Lung (tissue), 12 donors: ENCODE measurements around the gene CEP20. TPM values are rescaled to one million over a fixed set of nuclear protein-coding genes. Genes with fewer than 3 reads are reported as not detected.

ENCODE experiments used
- ATAC-seq: fragments of 200-7000 bp; cut with Tn5 transposase; one replicate; pipeline ENCODE4 v1.9.1; 2020; ENCODE audit warnings: moderate number of reproducible peaks; ENCODE audit not compliant: insufficient read depth, low FRiP score
- DNase-seq, 3 donors: peaks; one replicate each; pipeline ENCODE4 v3.0.0-alpha.2; 2013 to 2017
- H3K27ac ChIP-seq, 2 donors: one replicate each; pipeline ENCODE4 v1.5.1; 2013; ENCODE audit warnings: mild to moderate bottlenecking in 2 of 2, moderate library complexity in 2 of 2, control low read depth in 1 of 2, inconsistent platforms in 1 of 2, low read depth in 1 of 2, low read length in 1 of 2
- H3K27me3 ChIP-seq, 3 donors: one replicate each; pipeline ENCODE4 v1.5.1; 2013; ENCODE audit warnings: low read length in 2 of 3; ENCODE audit not compliant: control insufficient read depth in 3 of 3, insufficient read depth in 3 of 3
- H3K36me3 ChIP-seq, 4 donors: one replicate each; pipeline ENCODE4 v1.5.1; 2013; ENCODE audit warnings: low read length in 4 of 4, mild to moderate bottlenecking in 1 of 4, moderate library complexity in 1 of 4; ENCODE audit not compliant: control insufficient read depth in 4 of 4, insufficient read depth in 4 of 4
- H3K4me1 ChIP-seq, 5 donors: one replicate each; pipeline ENCODE4 v1.5.1; 2013; ENCODE audit warnings: low read length in 5 of 5, mild to moderate bottlenecking in 2 of 5, moderate library complexity in 1 of 5; ENCODE audit not compliant: control insufficient read depth in 5 of 5, insufficient read depth in 5 of 5
- H3K4me3 ChIP-seq: one replicate; pipeline ENCODE4 v1.5.1; 2013; ENCODE audit warnings: mild to moderate bottlenecking, control low read depth, moderate library complexity
- H3K9ac ChIP-seq, 2 donors: one replicate each; pipeline ENCODE4 v1.5.1; 2013; ENCODE audit warnings: low read length in 2 of 2, control low read depth in 1 of 2; ENCODE audit not compliant: insufficient read depth in 1 of 2
- H3K9me3 ChIP-seq, 4 donors: one replicate each; pipeline ENCODE4 v1.5.1; 2013; ENCODE audit warnings: low read length in 3 of 4, mild to moderate bottlenecking in 1 of 4, moderate library complexity in 1 of 4; ENCODE audit not compliant: control insufficient read depth in 4 of 4, insufficient read depth in 3 of 4
- CTCF ChIP-seq: IDR thresholded peaks from 2 replicates; pipeline ENCODE4 v1.5.1; 2012; ENCODE audit warnings: mild to moderate bottlenecking; ENCODE audit errors: control extremely low read depth, extremely low read depth
- WGBS, 2 donors: extraction: QIAGEN DNeasy Blood & Tissue Kit; methylation state at CpG; one replicate each; pipeline ENCODE4 v1.1.7; 2013; 5-methylcytosine and 5-hydroxymethylcytosine counted together
- polyA plus RNA-seq, 2 donors: library from polyadenylated mRNA; stranded (reverse); fragments of 200-250 nt; gene quantifications; one replicate each; pipeline ENCODE4 v1.2.1, GENCODE V29; 2013
- total RNA-seq, 2 donors: library from RNA; depleted of rRNA in 1 of 2; stranded (reverse); fragments of >200 nt in 1 of 2; gene quantifications; one replicate each; pipeline ENCODE4 v1.2.1, GENCODE V29; 2014 to 2021
- donor health status: control.
- donor health status: control.
- donor health status: Bipolar disorder and iron deficiency.
- donor health status: healthy.
- donor health status: DM: yes; HTN: yes; CAD: no.

The CEP20 gene
- total and polyA plus RNA-seq, 4 donors: 19.0 to 38.5 (median 23.8) TPM

DNA sequence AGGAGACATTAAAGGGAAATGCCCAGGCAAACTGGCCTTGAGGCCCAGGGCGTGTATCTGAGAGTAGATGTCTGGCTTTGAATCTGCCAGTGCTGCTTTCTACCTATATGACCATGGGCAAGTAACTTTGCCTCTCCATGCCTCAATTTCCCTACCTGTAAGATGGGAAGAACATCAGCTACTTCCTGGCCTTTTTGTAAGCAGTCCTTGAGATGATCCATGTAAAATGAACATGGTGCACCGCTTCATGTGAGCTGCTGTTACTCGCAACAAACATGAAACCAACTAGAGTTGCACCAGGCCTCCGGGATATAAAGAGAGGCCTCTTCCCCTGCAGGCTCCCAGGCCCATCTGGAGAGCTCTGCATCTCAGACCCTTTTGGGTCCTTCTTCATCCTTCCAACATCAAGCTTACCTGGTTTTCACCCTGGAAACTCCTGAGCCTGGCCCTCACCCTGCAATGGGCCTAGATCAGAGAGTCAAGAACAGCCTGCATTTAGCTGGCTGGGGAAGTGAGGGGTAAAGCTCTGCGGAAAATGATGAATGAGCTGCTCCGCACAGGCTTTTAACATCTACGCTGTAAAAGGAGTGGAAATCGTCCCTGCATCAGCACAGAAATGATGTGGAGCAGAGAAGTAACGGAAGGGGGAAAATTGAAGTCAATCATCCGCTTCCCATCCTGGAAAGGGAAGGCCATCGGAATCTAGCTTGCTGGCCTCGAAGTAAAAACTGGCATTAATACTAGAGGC, 29.3 kb downstream of the CEP20 start:
- ATAC-seq (no peak), DNase-seq (peak in 1 of 3 donors; percentile 13)
- no peak overlapping the region for H3K4me3 ChIP-seq
- no peak overlapping the region for H3K27ac ChIP-seq
- TF ChIP-seq CTCF: no peak
- H3K36me3 ChIP-seq: no peaks in the 10 kb centered on the region
- 92 to 94% methylated on average over 12 of the region's 12 CpGs for WGBS, 2 donors
- peaks cover 0 to 15% (median 0%) of the 10 kb centered on the region in 5 donors for H3K4me1 ChIP-seq
- H3K9me3 ChIP-seq: no peaks in the 10 kb centered on the region
- H3K9ac ChIP-seq: no peak overlapping the region
- peaks cover 0 to 40% (median 31%) of the 10 kb centered on the region in 3 donors for H3K27me3 ChIP-seq

DNA sequence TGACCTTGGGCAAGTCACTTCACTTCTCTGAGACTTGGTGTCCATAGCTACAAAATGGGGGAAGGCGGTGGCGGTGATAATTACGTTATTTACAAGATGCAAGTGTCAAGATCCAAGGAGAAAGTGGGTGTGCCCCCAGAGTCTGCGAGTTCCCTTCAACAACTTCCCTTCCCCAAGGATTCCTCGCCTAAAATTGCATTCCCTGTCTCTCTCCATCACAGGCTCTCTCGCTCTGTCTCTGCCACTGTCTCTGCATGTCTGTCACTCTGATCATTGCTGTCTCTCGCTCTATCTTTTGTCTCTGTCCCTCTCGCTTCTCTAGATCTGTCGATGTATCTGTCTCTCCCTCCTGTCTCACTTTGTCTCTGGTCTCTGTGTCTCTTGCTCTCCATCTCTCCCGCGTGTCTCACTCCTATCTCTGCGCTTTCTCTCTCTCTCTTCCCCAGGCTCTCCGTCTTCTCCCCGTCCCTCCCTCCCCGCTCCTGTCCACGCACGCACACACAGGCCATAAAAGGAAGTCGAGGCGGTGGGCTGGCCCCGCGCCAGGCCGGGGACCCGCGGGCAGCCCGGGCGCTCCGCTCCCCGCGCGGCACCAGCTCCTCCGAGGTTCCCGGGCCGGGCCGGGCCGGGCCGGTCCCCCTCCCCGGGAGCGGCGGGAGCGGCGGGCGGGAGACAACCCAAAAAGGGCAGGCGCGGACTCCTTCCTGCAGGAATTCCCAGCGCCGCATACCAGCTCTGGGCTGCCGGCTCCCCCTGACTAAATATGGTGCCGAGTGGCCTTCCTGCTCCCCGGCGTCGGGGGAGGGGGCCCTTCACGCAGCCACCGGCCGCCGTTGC, 30.5 kb downstream of the CEP20 start:
- H3K27ac ChIP-seq: peak overlapping the region in 1 of 2 donors; percentile 42
- peaks cover 0 to 41% (median 31%) of the 10 kb centered on the region in 3 donors for H3K27me3 ChIP-seq
- H3K9ac ChIP-seq: peak overlapping the region in 1 of 2 donors; percentile 37
- ATAC-seq (no peak), DNase-seq (peak; percentile 33 to 51 (median 50))
- TF ChIP-seq CTCF: no peak
- no peak overlapping the region for H3K4me3 ChIP-seq
- WGBS, 2 donors: 2% methylated on average over 51 to 55 of the region's 55 CpGs
- no peaks in the 10 kb centered on the region for H3K36me3 ChIP-seq
- H3K9me3 ChIP-seq: no peaks in the 10 kb centered on the region
- H3K4me1 ChIP-seq: peaks cover 0 to 15% (median 0%) of the 10 kb centered on the region in 5 donors

GRCh38 chr16:15856901-15857698, 31.3 kb downstream of the CEP20 start, which contains the start of gene MYH11:
Gene MYH11 (minus strand): TSS chr16:15857028. CDS start chr16:15838252, 18,776 bp downstream.
- Histone ChIP-seq H3K27ac (peak within 1 kb of the TSS in 1 of 2 donors; percentile 42), H3K9ac (peak within 1 kb of the TSS; percentile 7 to 37), H3K27me3 (peaks cover 0 to 41% (median 33%) of the 10 kb centered on the region in 3 donors), H3K36me3 (no peaks in the 10 kb centered on the region), H3K9me3 (no peaks in the 10 kb centered on the region), H3K4me3 (peak within 1 kb of the TSS; percentile 22), H3K4me1 (peaks cover 0 to 15% (median 0%) of the 10 kb centered on the region in 5 donors)
- no peak for TF ChIP-seq CTCF
- WGBS, 2 donors: 1% methylated on average over 49 of the region's 49 CpGs
- ATAC-seq (no peak), DNase-seq (peak in 1 of 3 donors; percentile 29)
